RWPE1 (cell line): ENCODE measurements around the gene SLC15A1.

Experiments
- CTCF ChIA-PET: fragments of 350-600 bp; sonication (Branson Sonifier 250); formaldehyde crosslinking; extraction: SDS; loops from one replicate; lab custom pipeline; 2021; lab: Yijun Ruan, JAX
- POLR2A ChIA-PET: fragments of 400-600 bp; formaldehyde crosslinking; extraction: SDS; loops from one replicate; lab custom pipeline; 2020; ENCODE audit warnings: antibody characterized with exemption; ENCODE audit not compliant: low non-redundant PET; lab: Yijun Ruan, JAX
- DNase-seq: peaks from one replicate; pipeline ENCODE4 v3.0.0; 2012; ENCODE audit warnings: low spot score
- H3K27ac ChIP-seq: fragments of 450-650 bp; 2 replicates; pipeline ENCODE4 v1.5.1; 2017
- CTCF ChIP-seq: fragments of 450-650 bp; conservative IDR thresholded peaks from 2 replicates; pipeline ENCODE4 v1.5.1; 2017; ENCODE audit warnings: low read depth, mild to moderate bottlenecking

The SLC15A1 gene

DNA sequence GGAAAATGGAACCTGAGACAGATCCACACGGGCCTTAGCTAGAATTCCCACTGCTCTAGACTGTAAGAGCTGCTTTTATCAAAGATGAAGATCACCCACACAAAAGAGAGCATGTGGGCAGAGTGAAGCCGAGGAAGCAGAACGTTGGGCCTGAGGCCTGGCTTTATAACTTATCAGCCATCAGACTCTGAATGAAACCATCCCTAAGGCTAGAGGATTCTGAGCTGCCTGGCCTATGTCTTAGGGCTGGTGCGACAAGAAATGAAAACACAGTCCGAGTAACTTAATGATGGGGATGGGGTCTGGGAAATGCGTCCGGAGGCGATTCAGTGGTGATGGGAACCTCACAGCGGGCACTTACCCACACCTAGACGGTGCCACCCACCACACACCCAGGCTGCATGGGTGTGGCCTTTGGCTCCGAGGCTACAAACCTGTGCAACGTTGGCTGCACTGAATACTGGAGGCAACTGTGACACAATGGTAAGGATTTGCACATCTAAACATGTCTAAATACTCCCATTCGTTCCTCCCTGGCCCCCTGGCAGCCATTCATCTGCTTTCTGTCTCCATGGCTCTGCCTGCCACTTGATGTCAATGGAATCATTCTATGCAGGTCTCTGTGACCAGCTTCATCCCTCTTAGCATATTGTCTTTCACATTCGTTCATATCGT, 62.0 kb downstream of the SLC15A1 start:
- CTCF ChIA-PET = interaction anchor here (0.5 kb wide), 1 partner anchor 891 kb away, joined by 8 read pairs; no protein-coding TSS in a partner anchor
- H3K27ac ChIP-seq = no peak overlapping the region
- no peak for TF ChIP-seq CTCF

GRCh38 chr13:98689347-98689968, 63.0 kb downstream of the SLC15A1 start:
- ChIA-PET POLR2A (no interaction called here), CTCF (no interaction called here)
- no peak for DNase-seq
- no peak for TF ChIP-seq CTCF
- H3K27ac ChIP-seq = no peak overlapping the region

More for the DNA sequence above, 62.0 kb downstream of the SLC15A1 start:
- POLR2A ChIA-PET = no interaction called here
- DNase-seq = no peak

DNA sequence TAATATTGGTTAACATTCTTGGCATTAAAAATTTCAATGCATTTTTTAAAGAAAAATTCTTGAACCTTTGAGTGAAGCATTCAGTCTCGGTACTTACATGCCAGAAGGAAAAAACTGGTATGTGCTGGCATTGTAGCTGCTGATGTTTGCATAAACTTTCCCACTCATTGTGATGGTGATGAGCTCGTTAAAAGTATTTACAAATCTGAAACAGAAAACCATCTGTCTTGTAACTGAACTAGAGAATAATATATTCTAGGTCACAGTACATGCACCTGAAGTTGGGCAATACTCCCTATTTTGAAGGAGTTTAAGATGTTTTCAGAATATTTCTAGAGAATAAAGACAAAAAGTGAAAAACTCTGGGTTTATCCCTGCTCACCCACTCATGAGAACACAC, 64.1 kb downstream of the SLC15A1 start:
- no peak for TF ChIP-seq CTCF
- H3K27ac ChIP-seq = no peak overlapping the region
- no peak for DNase-seq
- CTCF ChIA-PET = no interaction called here
- POLR2A ChIA-PET = no interaction called here

DNA sequence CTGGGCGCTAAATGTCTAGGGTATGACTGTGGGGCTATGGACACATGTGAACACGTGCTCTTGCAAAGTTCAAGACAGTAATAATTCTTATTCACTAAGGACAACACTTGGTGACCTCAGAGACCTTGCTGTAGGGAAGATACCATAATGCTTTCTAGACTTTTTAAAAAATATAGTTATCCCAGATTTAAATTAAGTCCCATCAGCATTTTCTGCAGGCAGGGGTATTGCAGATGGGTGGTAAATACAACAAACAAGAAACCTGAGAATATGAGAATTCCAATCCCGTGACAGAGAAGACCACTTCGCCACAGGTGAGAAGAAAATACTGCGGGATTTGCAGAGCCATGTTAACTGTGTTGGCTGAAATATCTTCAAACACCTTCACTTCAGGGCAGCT, 65.2 kb downstream of the SLC15A1 start:
- POLR2A ChIA-PET = no interaction called here
- CTCF ChIA-PET = interaction anchor here (1.0 kb wide), 1 partner anchor 22 kb away, joined by 5 read pairs; no protein-coding TSS in a partner anchor
- TF ChIP-seq CTCF = no peak
- no peak overlapping the region for H3K27ac ChIP-seq
- no peak for DNase-seq

- TF ChIP-seq CTCF = no peak
- H3K27ac ChIP-seq = no peak overlapping the region
- ChIA-PET CTCF (interaction anchor here (1.0 kb wide), 1 partner anchor 21 kb away, joined by 5 read pairs; no protein-coding TSS in a partner anchor), POLR2A (no interaction called here)
- no peak for DNase-seq
These were observed 66.2 kb downstream of the SLC15A1 start for GRCh38 chr13:98686270-98686669.

DNA sequence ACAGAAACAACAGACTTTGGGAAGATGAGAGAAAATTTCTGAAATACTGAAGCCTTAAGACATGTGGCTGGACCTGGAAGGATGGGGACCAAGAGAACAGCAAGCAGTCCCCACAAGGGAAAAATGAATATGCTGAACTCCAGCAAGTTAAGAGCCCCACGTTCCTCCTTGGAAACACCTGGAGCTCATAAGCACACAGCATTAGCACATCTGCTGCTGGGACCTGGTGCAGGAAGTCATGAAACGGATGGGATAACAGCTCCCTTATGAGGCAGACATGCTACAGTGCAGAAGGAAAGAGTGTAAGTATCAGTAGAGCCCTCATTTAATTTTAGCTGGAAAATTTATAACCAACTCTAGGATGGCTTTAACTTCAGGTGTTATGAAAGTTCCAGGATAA, 67.3 kb downstream of the SLC15A1 start:
- CTCF ChIA-PET = interaction anchor here (0.5 to 0.6 kb wide), 2 partner anchors 12 to 814 kb away, joined by 3 to 7 read pairs; no protein-coding TSS in a partner anchor
- H3K27ac ChIP-seq = no peak overlapping the region
- POLR2A ChIA-PET = no interaction called here
- no peak for DNase-seq
- TF ChIP-seq CTCF = no peak
